ENCODE measurements around the gene OPRM1. TPM values are rescaled to one million over a fixed set of nuclear protein-coding genes. Genes with fewer than 3 reads are reported as not detected.

Gene OPRM1
- total RNA-seq, 1 donor from 2014 or later, result not detected

DNA sequence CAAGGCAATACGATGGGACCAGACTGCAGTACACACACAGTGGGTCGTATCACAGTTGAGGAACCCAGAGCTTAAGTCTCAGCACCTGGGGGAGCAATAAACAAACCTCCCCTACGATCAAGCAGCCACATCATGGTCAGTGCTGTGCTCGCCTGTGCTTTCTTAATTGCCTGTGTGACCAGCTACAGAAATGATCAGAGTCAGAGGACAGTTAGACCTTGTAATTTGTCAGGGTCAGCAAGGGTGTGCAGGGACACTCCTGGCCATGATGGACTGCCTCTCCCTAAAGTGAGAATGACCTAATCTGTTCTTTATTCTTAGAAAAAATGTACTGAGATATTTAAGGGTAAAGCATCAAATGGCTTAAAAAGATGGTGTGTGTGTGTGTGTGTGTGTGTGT, 78.4 kb downstream of the OPRM1 start:
- Histone ChIP-seq H3K27me3 (ENCODE audit: control insufficient read depth, insufficient read depth, low read length) (no peaks in the 10 kb centered on the region), H3K4me3 (ENCODE audit: low read depth, low read length) (no peak overlapping the region), H3K36me3 (ENCODE audit: control insufficient read depth, insufficient read depth, low read length) (no peaks in the 10 kb centered on the region)
- no peak for DNase-seq (ENCODE audit: low read depth)
- TF ChIP-seq, protein P1, sequence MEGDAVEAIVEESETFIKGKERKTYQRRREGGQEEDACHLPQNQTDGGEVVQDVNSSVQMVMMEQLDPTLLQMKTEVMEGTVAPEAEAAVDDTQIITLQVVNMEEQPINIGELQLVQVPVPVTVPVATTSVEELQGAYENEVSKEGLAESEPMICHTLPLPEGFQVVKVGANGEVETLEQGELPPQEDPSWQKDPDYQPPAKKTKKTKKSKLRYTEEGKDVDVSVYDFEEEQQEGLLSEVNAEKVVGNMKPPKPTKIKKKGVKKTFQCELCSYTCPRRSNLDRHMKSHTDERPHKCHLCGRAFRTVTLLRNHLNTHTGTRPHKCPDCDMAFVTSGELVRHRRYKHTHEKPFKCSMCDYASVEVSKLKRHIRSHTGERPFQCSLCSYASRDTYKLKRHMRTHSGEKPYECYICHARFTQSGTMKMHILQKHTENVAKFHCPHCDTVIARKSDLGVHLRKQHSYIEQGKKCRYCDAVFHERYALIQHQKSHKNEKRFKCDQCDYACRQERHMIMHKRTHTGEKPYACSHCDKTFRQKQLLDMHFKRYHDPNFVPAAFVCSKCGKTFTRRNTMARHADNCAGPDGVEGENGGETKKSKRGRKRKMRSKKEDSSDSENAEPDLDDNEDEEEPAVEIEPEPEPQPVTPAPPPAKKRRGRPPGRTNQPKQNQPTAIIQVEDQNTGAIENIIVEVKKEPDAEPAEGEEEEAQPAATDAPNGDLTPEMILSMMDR (IDR thresholded peaks at IDR 0.05; ENCODE audit: insufficient read depth, low read length, poor library complexity, severe bottlenecking), result no peak

DNA sequence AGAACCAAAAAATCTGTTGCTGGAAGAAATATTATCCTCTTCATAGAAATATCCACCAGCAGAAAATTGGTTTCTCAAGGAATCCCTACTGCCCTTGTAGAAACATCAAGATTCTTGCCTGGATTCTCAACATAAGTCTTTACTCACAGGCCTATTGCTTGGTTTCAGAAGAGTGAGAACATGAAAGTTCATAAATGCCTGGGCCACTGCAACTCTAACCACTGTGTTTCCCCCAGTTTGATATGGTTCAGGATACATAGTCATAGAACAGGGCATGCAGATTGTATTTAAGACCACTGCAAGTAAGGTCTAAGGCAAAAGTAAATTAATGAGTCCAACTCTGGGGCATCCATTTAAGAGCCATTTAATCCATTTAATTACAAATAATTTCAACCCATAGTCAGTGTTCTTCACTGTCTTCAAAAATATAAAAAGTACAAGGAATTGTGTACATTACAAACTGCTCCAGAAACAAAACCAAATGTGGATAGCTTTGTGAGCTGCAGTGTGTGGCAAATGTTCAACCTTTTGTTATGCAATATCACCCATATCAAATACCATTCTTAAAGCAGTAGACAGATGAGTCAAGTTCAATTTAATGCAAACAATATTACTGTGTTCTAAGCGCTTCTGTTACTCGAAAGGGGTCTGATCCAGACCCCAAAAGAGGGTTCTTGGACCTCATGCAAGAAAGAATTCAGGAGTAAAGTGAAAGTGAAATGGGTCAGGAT, 83.3 kb downstream of the OPRM1 start:
- H3K27me3 ChIP-seq (ENCODE audit: control insufficient read depth, insufficient read depth, low read length), result no peaks in the 10 kb centered on the region
- DNase-seq (ENCODE audit: low read depth), result no peak
- TF ChIP-seq, protein P1 (IDR thresholded peaks at IDR 0.05; ENCODE audit: insufficient read depth, low read length, poor library complexity, severe bottlenecking), result no peak
- no peak overlapping the region for H3K4me3 ChIP-seq (ENCODE audit: low read depth, low read length)
- no peaks in the 10 kb centered on the region for H3K36me3 ChIP-seq (ENCODE audit: control insufficient read depth, insufficient read depth, low read length)

DNA sequence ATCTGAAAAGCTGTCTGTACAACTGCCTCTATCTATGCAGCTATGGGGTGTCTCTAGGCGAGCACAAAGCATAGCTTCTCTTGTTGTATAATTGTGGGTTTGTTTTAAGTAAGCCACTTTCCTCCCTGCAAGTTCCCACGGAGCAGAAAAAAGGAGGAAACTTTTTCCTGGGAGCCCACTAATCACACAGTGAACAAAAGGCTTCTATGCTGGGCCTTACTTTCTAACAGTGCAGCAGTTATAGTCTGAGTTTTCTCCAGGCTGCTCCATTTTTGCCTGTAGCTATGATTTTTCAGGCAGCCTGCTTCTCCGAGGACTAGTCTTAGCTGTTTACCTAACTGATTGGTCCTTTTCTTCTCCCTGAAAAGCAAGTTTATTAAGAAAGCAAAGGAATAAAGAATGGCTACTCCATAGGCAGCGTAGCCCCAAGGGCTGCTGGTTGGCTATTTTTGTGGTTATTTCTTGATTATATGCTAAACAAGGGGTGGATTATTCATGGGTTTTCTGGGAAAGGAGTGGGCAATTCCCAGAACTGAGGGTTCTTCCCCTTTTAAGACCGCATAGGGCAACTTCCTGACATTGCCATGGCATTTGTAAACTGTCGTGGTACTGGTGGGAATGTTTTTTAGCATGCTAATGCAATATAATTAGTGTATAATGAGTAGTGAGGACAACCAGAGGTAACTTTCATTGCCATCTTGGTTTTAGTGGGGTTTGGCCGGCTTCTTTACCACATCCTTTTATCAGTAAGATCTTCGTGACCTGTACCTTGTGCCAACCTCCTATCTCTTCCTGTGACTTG, 84.3 kb downstream of the OPRM1 start:
- no peak for DNase-seq (ENCODE audit: low read depth)
- H3K27me3 ChIP-seq (ENCODE audit: control insufficient read depth, insufficient read depth, low read length), result no peaks in the 10 kb centered on the region
- no peaks in the 10 kb centered on the region for H3K36me3 ChIP-seq (ENCODE audit: control insufficient read depth, insufficient read depth, low read length)
- TF ChIP-seq, protein P1 (IDR thresholded peaks at IDR 0.05; ENCODE audit: insufficient read depth, low read length, poor library complexity, severe bottlenecking), result no peak
- no peak overlapping the region for H3K4me3 ChIP-seq (ENCODE audit: low read depth, low read length)

DNA sequence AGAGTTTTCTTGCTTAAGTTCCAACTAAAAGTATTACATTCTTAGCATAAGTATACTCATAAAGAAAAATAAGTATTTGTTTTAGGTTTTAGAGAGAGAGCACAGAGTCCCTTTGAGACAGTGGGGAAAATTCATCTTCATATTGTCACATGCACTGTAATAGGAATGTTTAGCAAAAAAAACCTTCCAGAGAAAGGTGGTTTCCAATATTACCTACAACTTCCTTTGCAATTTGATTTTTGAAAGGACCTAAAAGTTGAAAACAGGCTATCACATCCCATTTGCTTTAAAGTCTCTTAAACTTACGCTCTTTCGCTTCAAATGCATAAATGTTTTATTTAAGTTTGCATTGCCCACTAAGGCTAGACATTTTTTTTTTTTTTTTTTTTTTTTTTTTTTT, 86.4 kb downstream of the OPRM1 start:
- no peak overlapping the region for H3K4me3 ChIP-seq (ENCODE audit: low read depth, low read length)
- DNase-seq (ENCODE audit: low read depth), result no peak
- H3K27me3 ChIP-seq (ENCODE audit: control insufficient read depth, insufficient read depth, low read length), result no peaks in the 10 kb centered on the region
- TF ChIP-seq, protein P1 (IDR thresholded peaks at IDR 0.05; ENCODE audit: insufficient read depth, low read length, poor library complexity, severe bottlenecking), result no peak
- H3K36me3 ChIP-seq (ENCODE audit: control insufficient read depth, insufficient read depth, low read length), result no peaks in the 10 kb centered on the region

DNA sequence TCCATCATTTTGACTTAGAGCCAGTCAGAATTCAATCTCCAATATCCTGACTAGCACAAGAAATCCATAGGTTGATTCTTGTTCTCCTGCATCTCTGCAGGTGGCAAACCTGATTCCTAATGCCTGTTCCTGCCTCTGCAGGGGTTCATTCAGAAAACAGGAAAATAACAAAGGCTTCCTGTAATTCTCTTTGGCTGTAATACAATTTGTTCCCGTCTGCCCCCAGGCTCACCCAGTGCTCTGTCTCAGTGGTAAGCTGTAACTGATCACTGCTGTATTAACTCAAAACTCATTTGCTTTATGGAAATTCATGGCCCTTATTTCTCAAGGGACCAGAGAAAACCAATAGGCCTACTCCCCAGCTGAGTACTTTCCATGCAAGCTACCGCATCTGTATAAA, 88.6 kb downstream of the OPRM1 start:
- Histone ChIP-seq H3K4me3 (ENCODE audit: low read depth, low read length) (no peak overlapping the region), H3K36me3 (ENCODE audit: control insufficient read depth, insufficient read depth, low read length) (no peaks in the 10 kb centered on the region), H3K27me3 (ENCODE audit: control insufficient read depth, insufficient read depth, low read length) (no peaks in the 10 kb centered on the region)
- DNase-seq (ENCODE audit: low read depth), result no peak
- TF ChIP-seq, protein P1 (IDR thresholded peaks at IDR 0.05; ENCODE audit: insufficient read depth, low read length, poor library complexity, severe bottlenecking), result no peak

All from kidney epithelial cell (primary cell).